ENCODE measurements around the gene MITD1.

DNA sequence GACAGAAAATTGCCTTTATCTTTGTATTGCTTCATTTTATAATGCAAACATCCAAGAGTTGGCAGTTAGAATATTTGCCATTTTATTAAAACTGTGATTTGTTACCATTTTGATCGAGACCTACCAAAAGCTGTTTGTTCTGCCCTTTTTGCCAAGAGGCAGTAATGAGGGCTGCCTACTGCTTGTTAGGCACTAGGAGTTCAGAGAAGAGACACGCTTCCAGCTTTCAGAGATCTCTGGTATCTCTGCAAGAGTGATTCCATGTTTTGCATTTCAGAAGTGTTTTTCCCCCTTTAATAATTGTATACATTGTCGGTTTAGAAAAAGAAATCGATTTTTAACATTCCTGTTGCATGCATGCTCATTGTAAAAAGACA is 754 bp upstream of the MITD1 start:
- TF ChIP-seq CTCF (conservative IDR thresholded peaks at IDR 0.05; ENCODE audit: low read depth, low read length) = no peak
- TF ChIP-seq EZH2 (IDR thresholded peaks at IDR 0.05; ENCODE audit: borderline replicate concordance, low read depth, low read length, poor library complexity, severe bottlenecking) = no peak
